ENCODE measurements around the gene ZNF563.

DNA sequence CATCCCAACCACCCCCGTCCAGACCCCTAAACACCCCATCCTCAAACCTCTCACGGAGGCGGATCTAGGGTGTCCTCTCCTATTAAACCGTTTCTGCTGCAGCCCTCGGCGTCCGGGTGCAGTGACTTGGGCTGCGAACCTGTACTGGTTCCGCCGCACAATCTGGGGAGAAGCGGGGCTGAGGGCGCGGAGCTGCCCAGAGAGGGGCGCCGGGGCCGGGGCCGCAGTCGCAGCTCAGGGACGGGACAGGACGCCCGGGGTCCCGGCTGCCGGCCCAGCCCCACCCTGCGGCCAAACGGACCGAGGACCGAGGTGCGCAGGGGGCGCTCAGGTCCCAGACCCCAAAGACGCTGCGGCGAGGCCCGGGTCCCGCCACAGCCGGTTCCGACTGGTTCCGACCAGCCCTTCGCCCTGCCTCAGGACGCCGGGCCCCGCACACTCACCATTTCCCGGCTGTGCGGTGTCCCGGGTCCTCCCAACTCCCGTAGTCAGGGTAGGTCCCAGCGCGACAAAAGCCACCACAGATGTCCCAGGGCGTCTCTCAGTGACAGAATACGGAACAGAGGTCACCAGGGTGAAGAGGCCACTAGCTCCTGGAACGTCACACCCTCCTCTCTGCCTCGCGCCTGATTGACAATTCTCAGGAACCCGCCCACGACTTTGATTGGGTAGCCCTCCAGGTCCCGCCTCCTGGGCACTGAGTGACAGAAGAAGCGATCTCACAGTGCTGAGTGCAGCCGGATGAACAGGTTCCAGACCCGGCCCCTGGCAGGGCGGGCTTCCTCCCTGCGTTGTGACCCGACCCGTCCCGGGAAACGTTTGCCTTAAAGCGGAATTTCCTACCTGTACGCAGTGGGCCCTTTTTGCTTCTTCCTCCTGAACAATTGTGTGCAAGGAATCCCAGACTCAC, 38.9 kb downstream of the ZNF563 start, which contains the start of gene ZNF44:
- TF ChIP-seq, protein P1, sequence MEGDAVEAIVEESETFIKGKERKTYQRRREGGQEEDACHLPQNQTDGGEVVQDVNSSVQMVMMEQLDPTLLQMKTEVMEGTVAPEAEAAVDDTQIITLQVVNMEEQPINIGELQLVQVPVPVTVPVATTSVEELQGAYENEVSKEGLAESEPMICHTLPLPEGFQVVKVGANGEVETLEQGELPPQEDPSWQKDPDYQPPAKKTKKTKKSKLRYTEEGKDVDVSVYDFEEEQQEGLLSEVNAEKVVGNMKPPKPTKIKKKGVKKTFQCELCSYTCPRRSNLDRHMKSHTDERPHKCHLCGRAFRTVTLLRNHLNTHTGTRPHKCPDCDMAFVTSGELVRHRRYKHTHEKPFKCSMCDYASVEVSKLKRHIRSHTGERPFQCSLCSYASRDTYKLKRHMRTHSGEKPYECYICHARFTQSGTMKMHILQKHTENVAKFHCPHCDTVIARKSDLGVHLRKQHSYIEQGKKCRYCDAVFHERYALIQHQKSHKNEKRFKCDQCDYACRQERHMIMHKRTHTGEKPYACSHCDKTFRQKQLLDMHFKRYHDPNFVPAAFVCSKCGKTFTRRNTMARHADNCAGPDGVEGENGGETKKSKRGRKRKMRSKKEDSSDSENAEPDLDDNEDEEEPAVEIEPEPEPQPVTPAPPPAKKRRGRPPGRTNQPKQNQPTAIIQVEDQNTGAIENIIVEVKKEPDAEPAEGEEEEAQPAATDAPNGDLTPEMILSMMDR (conservative IDR thresholded peaks at IDR 0.05) = no peak
- peak; percentile 71; the same call in 1 of the 2 replicates for TF ChIP-seq ZFX (IDR thresholded peaks at IDR 0.05)

Data from C4-2B (cell line).